Heart left ventricle (tissue), 16 donors: ENCODE data around the gene CDH26. TPM values are rescaled to one million over a fixed set of nuclear protein-coding genes. Genes with fewer than 3 reads are reported as not detected.
A peak's percentile ranks its signal among the peaks of the same experiment; 100 is the strongest.

Source experiments
- ATAC-seq, 4 donors: fragments of 200-7000 bp; cut with Tn5 transposase; one replicate each; pipeline ENCODE4 v1.9.1; 2020 to 2022; ENCODE audit warnings: moderate library complexity in 4 of 4, mild to moderate bottlenecking in 3 of 4, moderate number of reproducible peaks in 1 of 4
- DNase-seq, 5 donors: peaks; one replicate each; pipeline ENCODE4 v3.0.0-alpha.2; 2020
- H3K27ac ChIP-seq, 12 donors: fragments of 200-600 bp; sonication (generic) in 4 of 12; one replicate each; pipeline versions ENCODE4 v1.5.0 to v1.8.0; 2016 to 2022; ENCODE audit warnings: mild to moderate bottlenecking in 2 of 12
- H3K27me3 ChIP-seq, 9 donors: fragments of 200-600 bp; sonication (generic) in 2 of 9; one replicate each; pipeline versions ENCODE4 v1.5.1 to v1.8.0; 2016 to 2022; ENCODE audit warnings: mild to moderate bottlenecking in 3 of 9
- H3K36me3 ChIP-seq, 9 donors: fragments of 200-600 bp; sonication (generic) in 2 of 9; one replicate each; pipeline versions ENCODE4 v1.5.0 to v1.8.0; 2018 to 2022; ENCODE audit warnings: mild to moderate bottlenecking in 2 of 9
- H3K4me1 ChIP-seq, 12 donors: fragments of 200-600 bp; sonication (generic) in 4 of 12; one replicate each; pipeline versions ENCODE4 v1.5.0 to v1.8.0; 2016 to 2022; ENCODE audit warnings: mild to moderate bottlenecking in 3 of 12
- H3K4me3 ChIP-seq, 12 donors: fragments of 200-600 bp; sonication (generic) in 4 of 12; one replicate each; pipeline versions ENCODE4 v1.5.0 to v1.8.0; 2017 to 2022; ENCODE audit warnings: mild to moderate bottlenecking in 9 of 12, moderate library complexity in 4 of 12
- H3K9me3 ChIP-seq, 12 donors: fragments of 200-600 bp; sonication (generic) in 4 of 12; one replicate each; pipeline versions ENCODE4 v1.5.0 to v1.8.0; 2016 to 2022; ENCODE audit warnings: mild to moderate bottlenecking in 1 of 12
- CTCF ChIP-seq, 12 donors: fragments of 200-600 bp; sonication (generic) in 4 of 12; IDR thresholded peaks; one replicate each; pipeline versions ENCODE4 v1.5.0 to v1.8.0; 2018 to 2022; ENCODE audit warnings: antibody characterized with exemption in 12 of 12, mild to moderate bottlenecking in 5 of 12
- POLR2A ChIP-seq, 2 donors: fragments of 450-650 bp; IDR thresholded peaks; one replicate each; pipeline ENCODE4 v1.6.1; 2017; ENCODE audit warnings: antibody characterized with exemption in 2 of 2, mild to moderate bottlenecking in 2 of 2, moderate library complexity in 2 of 2
- WGBS, 4 donors: extraction: QIAGEN DNeasy Blood & Tissue Kit in 2 of 4; methylation state at CpG; one replicate each; pipeline versions ENCODE4 v1.1.5 to v1.1.7; 2013 to 2018; 5-methylcytosine and 5-hydroxymethylcytosine counted together
- intact Hi-C, 10 donors: fragments of 100-400 bp; cut with DNase I; formaldehyde crosslinking; loops; one replicate each; pipeline versions ENCODE4 v1.11.1 to v1.14.2; 2022
- polyA plus RNA-seq, 2 donors: library from polyadenylated mRNA; stranded (reverse); fragments of 200-250 nt; gene quantifications; one replicate each; pipeline ENCODE4 v1.2.3, GENCODE V29; 2013
- total RNA-seq, 9 donors: library from RNA; depleted of rRNA in 2 of 9; stranded (reverse); fragments of >200 nt in 2 of 9; fragmentation: NEBNext Ultra II Directional in 3 of 9; extraction: Animal tissue kit (Norgen Biotek cat#: 25700) in 3 of 9; gene quantifications; one replicate each; pipeline versions ENCODE4 v1.1.0 to v1.2.4, GENCODE V29; 2016 to 2023
- donor health status: ischemic (EF 13 %, LVEDD 7.1; RV severe dilation, severe dysfunction).
- donor health status: healthy with polysubstance abuse.
- donor health status: DM: no; HTN: yes; CAD: no.
- donor health status: DM: no; HTN: no; CAD: no.
- donor health status: ischemic (EF 25% LVEDD 6.9; RV normal size, moderate dysfunction).
- donor health status: ischemic (EF 25% LVEDD 5.7; RV mildly dilated, moderate dysfunction).
- donor health status: healthy.
- donor health status: DM: yes; HTN: yes; CAD: no.
- donor health status: ischemic (EF 35%, LVEDD 5.7; RV mildly dilated, moderate dysfunction).
- donor health status: nonischemic (EF 11% LVEDD 7.7; RV severe dilation, severe dysfunction).
- donor health status: DM: yes; HTN: yes; CAD: no.
- donor health status: PGD.
- donor health status: ischemic (EF 29% LVEDD 5.4; RV normal size, mild dysfunction).
- donor health status: nonischemic (EF 23%, LVEDD 6.1; RV moderate dilation, normal function).

Gene CDH26
- total and polyA plus RNA-seq, 11 donors: 0.30 to 2.0 (median 0.98) TPM

DNA sequence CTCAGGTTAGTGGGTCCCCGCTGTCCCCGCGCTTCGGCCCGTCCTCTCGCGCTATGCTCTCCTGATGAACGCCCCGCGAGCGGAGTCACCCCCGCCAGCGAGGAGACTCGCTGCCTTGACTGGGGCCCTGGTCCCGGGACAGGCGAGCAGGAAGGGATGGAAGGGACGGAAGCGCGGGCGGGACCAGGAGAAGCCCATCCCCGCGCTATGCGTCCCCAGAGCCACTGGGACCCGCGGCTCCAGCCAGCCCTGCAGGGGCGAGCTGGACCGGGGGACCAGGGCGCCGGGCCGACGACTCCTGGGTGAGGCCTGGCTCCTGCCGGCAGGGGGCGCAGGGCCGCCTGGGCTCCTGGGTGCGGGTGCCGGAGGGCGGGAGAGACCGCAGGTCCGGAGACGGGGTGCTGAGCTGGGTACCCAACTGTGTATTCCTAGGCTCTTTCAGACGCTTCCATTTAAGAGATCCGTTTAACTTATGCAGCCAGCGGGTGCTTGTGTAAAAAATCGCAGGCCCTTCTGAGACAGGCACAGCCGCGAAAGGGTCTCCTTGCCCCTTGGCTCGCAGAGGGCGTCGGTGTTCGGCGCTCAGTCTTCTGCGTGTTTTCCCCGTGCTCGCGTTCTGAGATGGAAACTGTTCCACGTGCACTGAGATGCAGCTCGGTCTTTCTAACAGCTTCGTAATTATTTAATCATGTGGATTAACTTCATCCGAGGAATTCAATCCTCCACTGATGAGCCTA, 24.2 kb upstream of the CDH26 start:
- TF ChIP-seq CTCF (IDR thresholded peaks at IDR 0.05): peak; percentile 93 to 99 (median 97)
- TF ChIP-seq POLR2A (IDR thresholded peaks at IDR 0.05): peak in 1 of 2 donors; percentile 30
- Histone ChIP-seq H3K36me3 (peaks cover 0 to 5% (median 0%) of the 10 kb centered on the region in 9 donors), H3K4me1 (peaks cover 0 to 48% (median 34%) of the 10 kb centered on the region in 12 donors), H3K27ac (peak overlapping the region; percentile 43 to 91 (median 84)), H3K9me3 (no peaks in the 10 kb centered on the region), H3K4me3 (peak overlapping the region; percentile 66 to 87 (median 76)), H3K27me3 (no peaks in the 10 kb centered on the region)
- DNase-seq: peak; percentile 84 to 92 (median 86)
- intact Hi-C loops: loop anchor here in 1 of 10 donors (10.0 kb wide), 1 partner anchor 149 kb away; no protein-coding TSS in a partner anchor
- WGBS, 4 donors: 1 to 3% (median 2%) methylated on average over 31 to 59 of the region's 59 CpGs
- peak; percentile 57 to 90 (median 90) for ATAC-seq

DNA sequence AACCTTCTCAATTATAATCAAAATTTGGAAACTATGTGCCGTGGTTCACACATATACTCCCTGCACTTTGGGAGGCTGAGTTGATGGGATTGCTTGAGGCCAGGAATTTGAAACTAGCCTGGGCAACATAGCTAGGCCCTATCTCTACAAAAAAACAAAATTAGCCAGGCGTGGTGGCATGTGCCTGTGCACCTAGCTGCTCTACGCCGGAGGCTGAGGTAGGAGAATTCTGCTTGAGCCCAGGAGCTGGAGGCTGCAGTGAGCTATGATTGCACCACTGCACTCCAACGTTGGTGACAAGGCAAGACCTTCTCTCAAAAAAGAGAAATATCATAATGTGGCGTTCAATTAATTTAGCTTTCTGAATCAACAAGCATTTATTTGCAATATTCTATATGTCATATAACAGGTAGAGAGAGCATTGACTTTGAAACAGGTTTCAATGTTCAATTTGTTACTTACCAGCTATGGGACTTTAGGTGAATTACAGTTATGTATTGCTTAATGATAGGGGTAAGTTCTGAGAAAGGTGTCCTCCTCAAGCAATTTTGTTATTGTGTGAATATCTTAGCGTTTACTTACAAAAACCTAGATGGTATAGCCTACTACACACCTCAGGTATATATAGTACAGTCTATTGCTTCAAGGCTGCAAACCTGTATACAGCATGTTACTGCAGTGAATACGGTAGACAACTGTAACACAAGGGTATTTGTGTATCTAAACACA, 22.6 kb upstream of the CDH26 start:
- peaks cover 0 to 55% (median 38%) of the 10 kb centered on the region in 12 donors for H3K4me1 ChIP-seq

DNA sequence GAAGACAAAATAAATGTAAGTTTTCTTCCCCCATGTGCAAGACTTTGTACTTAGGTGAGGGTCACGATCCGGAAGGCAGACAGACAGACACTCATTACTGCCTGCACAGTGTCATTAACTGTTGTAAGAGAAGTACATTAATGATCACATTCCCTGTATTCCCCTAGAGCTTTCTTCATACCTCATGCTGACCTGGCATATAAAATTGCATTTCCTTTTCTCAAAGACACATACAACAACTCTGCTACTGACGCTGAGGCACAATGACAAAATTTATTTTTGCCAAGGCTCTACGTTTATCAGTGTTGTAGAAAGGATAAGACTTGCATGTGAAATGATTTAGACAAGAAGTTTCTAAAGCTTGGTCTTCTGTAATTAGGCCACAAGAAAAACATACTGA, 21.8 kb upstream of the CDH26 start:
- no peaks in the 10 kb centered on the region for H3K9me3 ChIP-seq
- no peaks in the 10 kb centered on the region for H3K27me3 ChIP-seq
- H3K4me1 ChIP-seq: peaks cover 0 to 62% (median 43%) of the 10 kb centered on the region in 12 donors
- peak overlapping the region in 11 of 12 donors; percentile 30 to 99 (median 92) for H3K27ac ChIP-seq
- peak overlapping the region in 5 of 12 donors; percentile 6 to 90 (median 15) for H3K4me3 ChIP-seq
- TF ChIP-seq POLR2A (IDR thresholded peaks at IDR 0.05): no peak
- no peak for TF ChIP-seq CTCF (IDR thresholded peaks at IDR 0.05)
- intact Hi-C loops: loop anchor here in 1 of 10 donors (10.0 kb wide), 1 partner anchor 152 kb away; no protein-coding TSS in a partner anchor
- no peak for DNase-seq
- H3K36me3 ChIP-seq: peaks cover 0 to 5% (median 0%) of the 10 kb centered on the region in 9 donors
- WGBS, 4 donors: 35 to 48% (median 44%) methylated on average over 4 of the region's 4 CpGs
- no peak for ATAC-seq

More for the DNA sequence above, 22.6 kb upstream of the CDH26 start:
- Histone ChIP-seq H3K27ac (peak overlapping the region in 4 of 12 donors; percentile 90 to 99 (median 94)), H3K4me3 (peak overlapping the region in 2 of 12 donors; percentile 15 to 90), H3K36me3 (peaks cover 0 to 5% (median 0%) of the 10 kb centered on the region in 9 donors), H3K9me3 (no peaks in the 10 kb centered on the region), H3K27me3 (no peaks in the 10 kb centered on the region)
- intact Hi-C loops: loop anchor here in 1 of 10 donors (10.0 kb wide), 1 partner anchor 151 kb away; no protein-coding TSS in a partner anchor
- no peak for TF ChIP-seq POLR2A (IDR thresholded peaks at IDR 0.05)
- no peak for TF ChIP-seq CTCF (IDR thresholded peaks at IDR 0.05)
- WGBS, 4 donors: 78 to 86% (median 83%) methylated on average over 8 of the region's 8 CpGs
- no peak for ATAC-seq
- DNase-seq: no peak
